CD4-positive, alpha-beta T cell treated with Interleukin-12 subunit alpha and Interleukin-12 subunit beta, for 1 hour (primary cell): ENCODE results near the gene SLC22A23.

Source experiments
- DNase-seq: peaks from one replicate; pipeline ENCODE4 v3.0.0-alpha.2; 2020

SLC22A23 gene

DNA sequence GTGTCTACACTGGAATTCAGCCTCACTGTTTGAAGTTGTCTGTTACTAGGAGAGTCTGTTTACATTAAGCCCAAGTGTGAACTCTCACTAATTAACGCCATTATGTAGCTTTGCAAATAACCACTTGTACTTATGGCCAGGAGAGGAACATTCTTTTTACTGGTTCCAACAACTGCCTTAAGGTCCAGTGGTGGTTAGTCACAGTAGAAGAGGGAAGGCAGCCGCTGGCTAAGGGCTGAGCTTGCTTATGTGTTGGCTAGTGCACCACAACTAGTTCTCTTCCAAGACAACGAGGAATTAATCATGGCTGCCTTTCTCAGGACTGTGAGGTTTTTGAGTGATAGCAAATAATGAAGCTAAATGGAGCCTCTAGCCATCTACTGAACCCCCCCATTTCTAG lies 14.9 kb upstream of the SLC22A23 start:
- DNase-seq = no peak

DNA sequence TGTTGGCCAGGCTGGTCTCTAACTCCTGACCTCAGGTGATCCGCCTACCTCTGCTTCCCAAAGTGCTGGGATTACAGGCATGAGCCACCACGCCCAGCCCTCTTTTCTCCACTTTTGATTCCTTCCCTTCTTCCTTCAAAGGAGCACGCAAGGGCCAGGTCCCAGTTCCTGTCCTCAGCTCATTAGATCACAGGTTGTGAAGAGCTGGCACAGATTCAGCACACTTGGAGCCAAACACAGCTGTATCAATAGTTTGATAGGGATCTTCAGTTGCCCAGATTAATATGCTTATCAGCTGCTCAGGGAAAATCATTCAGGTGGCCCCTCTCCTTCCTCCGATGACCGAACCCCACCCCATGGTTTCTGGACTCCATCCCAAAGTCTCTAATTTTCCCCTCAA lies 14.4 kb upstream of the SLC22A23 start:
- no peak for DNase-seq

DNA sequence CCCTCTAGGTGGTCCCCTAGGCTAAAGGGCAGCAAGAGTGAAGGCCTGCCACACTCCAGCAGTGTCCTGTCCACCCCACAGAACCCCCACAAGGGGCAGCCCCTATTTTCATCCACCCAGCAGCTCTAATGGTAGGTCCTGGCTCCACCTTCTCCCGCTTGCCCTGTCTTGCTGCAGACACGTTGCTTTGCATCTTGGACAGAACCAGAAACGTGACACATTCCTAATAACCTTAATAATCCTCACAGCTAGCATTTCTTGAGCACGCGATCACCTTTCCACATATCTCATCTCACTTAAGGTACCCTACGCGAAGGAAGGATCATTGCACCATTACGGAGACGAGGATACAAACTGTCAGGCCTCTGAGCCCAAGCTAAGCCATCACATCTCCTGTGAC lies 11.7 kb upstream of the SLC22A23 start:
- no peak for DNase-seq

DNA sequence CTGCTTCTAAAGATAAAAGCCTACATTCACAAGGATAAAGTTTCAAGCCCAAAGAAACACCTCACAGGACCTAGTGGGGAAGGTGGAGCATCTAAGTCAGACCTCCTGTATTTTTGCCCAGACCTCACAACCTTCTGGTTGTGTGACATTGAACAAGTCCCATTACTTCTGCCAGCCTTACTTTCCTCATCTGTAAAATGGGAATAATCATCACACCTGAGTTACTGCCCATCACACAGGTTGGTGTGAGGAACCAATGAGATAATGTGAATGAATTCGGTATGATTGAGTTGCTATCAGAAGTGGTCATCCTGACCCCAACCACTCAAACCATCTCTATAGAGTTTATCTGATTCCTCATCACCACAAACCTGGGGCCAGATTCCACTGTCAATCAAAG lies 11.1 kb upstream of the SLC22A23 start:
- DNase-seq = no peak

DNA sequence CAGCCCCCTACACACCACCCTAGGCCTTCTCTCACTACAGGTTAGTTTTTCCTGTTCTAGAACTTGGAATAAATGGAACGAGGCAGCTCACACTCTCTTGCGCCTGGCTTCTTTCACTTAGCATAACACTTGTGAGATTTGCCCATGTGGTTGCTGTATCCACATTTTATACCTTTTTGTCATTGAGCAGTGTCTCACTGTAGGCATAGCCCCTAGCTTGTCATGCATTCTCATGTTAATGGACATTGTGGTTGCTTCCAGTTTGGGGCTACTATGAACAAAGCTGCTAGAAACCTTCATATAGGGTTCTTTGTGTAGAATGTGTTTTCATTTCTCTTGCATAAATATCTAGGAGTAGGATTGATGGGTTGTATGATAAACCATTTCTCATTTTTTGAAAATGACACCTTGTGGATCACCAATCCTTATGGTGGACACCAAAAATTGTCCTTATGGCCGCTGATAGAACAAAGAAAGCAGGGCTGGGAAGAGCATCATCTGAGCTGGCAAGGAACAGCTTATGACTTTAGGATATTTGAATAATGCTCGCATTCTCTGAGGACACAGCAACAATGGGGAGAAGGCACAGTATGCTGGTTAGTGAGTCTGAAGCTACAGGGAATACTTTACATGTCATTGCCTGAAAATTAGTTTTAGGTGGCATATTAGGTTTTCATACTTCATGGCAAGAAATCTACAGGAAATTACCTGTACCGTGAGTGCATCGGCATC lies 9.8 kb upstream of the SLC22A23 start:
- no peak for DNase-seq

DNA sequence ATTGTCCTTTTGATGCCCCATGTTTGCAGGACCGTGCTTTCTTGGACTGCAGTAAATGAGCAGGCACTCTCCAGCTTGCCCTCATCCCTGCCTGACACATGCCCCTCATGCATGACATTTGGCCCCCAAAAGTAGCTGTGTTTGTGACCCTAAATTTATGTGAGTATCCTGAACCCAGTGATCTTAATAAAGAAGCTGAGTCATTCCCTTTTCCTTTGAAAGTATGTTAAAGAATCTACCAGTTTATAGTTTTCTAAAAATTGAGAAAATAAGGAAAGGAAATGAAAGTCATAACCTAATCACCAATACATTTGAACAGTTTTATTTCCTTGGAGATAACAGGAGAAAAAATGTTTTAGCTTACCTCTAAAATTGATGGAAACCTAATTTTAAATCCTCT lies 3.4 kb upstream of the SLC22A23 start:
- no peak for DNase-seq

DNA sequence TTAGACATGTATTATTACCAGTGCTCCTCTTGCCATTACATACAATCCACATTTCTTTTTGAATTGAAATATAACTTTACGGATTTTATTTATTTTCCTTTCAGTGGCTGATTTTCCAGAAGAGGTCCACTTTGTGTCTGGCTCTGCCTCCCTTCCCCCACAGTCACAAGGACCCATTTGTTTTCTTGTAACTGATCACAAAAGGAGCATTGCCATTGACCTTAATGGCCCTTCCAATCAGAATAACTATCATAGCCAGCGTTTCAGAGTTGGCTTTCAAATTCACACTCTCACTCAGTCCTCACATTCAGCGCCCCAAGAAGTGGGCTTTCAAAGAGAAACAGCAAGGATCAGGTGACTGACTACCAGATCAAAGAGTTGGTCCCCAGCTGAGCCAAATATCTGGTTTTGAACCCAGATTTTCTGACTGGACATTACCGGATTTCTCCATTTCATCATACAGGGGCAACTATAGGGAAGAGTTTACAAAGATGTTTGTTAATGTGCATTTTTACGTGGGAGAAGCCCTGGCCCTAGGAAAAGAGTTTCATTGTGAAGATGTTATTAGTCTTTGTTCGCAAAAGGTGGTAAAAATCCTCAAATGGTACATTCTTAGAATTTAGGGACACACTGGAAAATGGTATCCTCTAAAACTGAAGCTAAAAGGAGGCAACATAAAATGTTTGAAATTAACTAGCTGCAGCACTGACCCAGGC lies 2.0 kb upstream of the SLC22A23 start:
- DNase-seq = no peak

DNA sequence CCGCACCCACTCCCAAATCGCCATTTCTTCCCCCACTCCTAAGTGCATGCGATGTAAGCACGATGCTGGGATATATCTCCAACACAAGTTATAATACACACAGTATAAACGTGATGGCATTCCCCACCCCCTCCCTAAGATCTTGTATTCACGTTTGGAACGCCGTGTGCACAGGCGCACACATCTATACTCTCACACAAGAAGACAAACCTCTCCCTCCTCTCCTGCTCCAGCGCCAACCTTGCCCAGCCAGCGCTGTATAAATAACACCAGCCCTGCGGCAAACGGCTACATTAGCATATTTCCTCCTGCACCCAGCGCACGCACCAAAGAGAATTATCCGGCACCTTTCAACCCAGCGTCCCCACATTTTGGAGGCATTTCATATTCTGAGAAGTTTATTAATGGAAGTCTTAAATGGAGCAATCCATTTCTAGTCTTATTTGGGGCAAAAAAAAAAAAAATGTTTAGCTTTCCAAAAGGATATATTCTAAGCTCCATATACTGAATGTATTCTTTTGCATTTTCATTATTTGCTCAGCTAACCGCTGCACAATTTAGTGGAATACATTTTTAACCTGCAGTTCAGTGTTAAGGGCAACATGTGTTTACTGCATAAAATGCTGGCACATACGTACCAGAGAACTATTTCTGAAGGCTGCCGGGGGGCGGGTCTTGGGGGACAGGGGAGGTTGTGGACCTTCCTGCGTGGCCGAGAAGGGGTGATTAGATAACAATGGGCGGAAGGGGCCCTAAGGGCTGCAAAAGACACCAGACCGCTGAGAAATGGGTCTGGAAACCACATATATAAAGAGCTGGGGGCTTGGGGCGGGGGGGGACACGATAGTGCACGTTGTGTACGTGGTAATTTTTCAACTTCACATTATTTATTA lies 1.1 kb upstream of the SLC22A23 start:
- peak; percentile 12 for DNase-seq

DNA sequence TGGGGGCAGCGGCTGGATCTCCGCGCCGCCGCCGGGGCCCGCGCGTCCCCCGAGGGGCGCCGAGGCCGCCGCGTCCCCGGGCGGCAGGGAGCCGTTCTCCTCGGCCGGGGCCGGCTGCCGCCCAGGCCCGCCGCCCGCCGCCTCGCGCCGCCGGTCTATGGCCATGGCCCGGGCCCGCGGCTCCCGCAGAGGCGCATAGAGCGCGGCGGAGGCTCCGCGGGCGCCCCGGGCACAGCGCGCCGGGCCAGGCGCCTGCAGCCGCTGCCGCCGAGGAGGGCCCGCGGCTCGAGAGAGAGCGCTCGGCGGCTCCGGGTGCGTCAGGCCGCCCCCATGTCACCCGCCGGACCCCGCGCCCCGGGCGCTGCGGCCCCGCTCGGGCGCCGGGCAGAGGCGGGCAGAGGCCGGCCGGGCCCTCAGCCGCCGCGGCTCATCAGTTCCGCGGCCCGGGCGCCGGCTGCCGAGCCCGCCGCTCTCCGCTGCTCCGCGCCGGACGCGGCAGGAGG lies 404 bp downstream of the SLC22A23 start:
- DNase-seq = no peak

DNA sequence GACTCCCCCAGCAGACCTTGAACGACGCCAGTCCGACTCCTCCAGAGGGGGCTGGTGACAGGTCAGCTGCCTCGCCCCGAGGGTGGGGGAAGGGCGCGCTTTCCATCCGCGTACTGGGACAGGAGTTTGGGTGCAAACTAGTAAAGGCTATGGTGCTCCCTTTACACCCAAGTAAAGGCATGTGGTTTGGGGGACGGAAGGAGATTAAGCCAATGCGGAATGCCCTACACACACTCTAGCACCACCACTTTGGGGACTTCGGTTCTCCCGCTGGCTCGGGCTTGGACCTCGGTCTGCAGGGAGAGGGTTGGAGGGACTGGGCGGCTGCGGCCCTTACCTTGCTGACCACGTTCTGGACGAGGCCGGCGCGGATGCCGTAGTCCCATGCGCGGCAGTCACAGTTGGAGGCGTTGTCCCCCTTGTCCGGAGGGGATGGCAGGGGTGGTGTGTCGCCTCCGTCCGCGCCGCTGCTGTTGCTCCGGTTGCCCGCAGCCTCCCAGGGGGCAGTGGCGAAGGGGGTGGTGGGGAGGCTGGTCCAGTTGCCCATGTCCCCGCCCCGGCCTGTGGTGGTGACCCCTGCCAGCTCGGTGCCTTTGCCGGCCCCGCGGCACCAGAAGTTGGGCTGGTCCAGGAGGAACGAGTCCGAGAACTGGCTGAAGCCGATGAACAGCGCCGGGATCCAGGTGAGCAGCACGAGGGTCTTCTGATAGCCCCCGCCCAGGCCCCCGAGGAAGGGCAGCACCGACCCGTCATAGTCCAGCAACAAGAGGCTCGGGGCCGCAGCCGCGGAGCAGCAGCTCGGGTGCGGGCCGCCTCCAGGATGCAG lies 1.1 kb downstream of the SLC22A23 start:
- DNase-seq = no peak

DNA sequence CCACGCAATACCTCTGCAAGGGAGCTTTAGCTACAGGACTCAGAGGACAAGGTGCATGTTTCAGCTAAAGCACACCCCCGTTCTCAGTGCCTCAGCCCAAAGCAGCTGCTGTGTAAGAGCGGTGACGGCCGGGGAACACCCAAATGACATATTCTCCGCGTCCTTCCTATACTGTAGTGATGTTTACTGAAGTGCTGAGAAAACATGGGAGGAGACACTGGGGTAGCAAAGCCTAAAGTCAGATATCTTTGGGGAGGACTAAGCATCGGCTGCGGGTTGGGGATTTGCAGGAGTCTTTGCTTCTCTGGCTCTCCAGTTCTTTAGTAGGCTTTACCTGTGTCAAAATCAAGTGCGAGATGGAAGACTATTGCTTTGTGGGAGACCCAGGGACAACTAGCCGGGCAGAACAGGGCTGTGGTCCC lies 1.7 kb downstream of the SLC22A23 start:
- peak; percentile 55 for DNase-seq

DNA sequence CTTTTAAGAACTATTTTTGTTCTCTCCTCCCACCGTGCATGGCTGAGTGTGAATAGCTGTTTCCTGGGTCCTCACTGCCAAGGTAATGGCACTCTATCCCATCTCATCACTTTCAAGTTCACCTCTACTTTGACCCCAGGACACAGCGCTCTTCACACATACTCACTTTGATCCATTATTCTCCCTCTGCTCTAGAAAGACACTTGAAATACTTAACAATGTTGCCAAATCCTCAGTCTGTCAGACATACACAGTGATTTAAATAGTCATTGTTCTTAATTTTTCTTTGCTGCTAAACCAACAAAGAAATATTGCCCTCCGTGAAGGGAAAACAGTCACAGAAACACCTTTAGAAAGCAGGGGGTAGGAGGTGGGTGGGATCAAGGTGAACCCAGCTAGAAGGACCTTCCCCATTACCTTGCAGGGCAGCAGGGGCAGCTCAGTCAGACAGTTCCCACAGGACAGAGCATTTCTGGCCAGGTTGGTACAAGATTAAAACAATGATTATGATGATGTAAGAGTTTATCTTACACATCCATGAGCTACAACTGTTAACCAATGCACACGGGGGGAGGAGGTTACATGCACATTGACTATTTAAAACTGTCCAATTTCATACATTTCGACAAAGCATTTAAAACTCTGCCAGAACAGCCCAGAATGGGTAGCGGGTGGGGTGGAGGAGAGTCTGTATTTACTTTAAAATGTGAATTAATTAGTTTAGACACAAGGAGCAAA lies 2.4 kb downstream of the SLC22A23 start:
- DNase-seq = no peak

DNA sequence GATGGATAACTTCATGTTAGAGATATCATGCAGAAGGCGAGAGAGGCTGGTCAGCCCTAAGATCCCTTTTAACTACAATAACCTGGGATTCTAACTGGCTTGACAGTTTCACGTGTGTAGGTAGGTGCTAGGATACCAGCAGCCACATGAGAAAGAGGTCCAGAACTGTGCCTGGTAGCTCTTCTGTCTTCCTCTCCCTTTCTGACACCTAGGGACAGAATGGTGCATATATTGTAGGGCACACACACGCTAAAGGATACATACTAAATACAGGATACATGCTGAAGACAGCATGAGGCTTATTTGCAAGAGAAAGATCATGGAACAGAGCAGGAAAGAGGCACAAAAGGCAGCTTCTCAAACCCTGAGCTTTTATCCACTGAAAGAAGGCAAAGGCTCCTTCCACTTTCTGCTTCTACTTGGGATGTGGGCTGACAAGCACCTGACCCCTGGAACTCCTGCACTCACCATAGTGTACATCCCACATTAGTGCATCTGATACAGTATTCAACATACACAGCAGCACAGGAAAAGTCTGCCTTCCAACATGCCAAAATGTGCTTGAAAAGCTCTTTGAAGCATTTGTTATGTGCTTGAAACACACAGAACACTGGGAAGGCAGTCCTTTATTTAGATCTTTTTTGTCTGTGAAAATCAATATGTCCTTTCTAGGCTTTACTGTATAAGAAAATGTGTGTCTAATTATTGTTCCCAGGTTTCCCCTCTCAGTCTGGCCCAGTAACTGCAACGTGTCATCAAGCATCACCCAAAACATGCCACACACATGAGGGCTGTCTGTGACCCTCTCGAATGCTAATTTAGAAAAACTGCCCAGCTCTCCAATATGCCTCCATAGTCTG lies 3.2 kb downstream of the SLC22A23 start:
- no peak for DNase-seq

DNA sequence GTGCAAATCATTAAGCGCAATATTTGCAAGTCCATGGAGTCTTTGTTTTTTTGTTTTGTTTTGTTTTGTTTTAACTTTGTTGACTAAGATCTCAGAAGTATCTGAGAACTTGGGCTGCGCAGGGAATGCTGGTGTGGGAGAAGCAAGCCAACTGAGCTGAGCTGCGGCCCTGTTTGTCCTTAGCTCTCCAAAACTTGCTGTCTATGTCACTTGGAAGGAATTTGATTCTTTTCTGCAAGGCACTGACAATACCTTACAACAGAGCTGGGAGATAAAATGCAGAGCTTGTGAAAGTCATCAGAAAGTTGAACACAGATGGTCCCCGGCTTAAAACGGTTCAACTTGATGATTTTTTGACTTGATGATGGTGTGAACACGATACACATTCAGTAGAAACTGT lies 5.4 kb downstream of the SLC22A23 start:
- DNase-seq = no peak

DNA sequence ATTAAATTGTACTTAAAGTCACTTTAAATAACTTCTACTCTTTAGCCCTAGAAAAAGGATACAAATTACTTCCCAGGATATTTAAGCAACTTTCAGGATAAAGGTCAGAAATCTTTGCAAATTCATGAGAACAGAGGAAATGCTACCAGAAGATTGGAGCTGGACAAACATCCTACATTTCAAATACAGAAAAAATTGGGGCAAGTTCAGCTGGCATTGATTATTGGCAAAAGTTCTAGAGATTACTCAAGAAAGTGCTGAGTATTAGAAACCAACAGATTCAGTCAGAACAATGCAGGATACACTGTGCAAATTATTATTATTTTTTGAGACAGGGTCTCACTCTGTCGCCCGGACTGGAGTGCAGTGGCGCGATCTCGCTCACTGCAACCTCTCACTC lies 6.0 kb downstream of the SLC22A23 start:
- no peak for DNase-seq

DNA sequence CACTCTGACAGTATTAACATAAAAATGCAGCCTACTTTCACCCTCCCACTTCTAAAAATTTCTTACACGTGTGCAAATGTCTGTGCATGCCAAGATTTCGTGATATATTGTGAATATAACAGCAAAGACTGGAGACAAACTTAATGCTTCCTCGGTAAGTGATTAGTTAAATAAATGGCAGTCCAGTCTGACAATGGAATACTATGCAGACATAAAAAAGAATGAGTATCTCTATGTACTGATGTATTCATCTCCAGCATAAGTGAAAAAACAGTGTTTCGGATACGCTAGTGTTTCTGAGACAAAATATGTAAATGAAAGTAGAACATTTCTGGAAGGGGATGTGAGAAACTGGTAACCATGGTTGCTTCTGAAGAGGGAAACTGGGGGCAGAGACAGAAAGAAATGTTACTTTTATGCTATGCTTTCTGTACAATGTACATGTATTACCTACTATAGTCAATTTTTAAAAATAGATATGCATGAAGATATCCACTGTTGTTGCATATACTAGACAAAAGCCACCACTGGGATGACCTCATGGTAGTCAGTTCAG lies 7.0 kb downstream of the SLC22A23 start:
- no peak for DNase-seq

DNA sequence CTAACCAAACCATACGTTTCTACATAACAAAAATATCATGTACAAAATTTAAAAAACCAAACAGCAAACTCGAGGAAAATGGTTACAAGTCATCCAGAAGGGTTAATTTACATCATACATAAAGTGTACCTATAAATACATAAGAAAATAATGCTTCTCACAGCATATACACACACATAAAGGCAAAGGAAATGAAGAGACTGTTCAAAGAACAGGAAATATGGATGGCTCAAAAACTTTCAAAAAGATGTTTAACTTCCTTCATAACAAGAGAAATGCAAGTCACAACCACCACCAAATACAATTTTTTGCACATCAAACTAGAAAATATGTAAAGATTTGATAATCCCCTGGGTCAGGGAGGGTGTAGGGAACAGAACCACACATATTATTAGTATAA lies 7.5 kb downstream of the SLC22A23 start:
- no peak for DNase-seq

DNA sequence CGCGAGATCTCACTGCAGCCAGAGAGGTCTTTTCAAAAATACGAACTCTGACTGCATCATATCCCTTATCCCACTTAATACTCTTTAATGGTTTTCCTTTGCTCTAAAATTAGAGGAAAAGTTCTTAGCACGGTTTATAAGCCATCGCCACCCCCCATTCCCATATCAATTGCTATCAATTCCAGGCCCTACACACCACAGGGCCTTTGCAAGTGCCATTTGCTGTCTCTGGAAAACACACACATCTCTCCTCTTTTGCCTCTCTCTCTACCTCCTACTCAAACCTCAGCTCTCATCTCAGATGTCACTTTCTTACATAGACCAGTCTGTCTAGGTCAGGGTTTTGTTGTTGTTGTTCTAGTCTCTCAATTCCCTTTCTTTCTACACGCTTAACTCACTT lies 9.8 kb downstream of the SLC22A23 start:
- no peak for DNase-seq

DNA sequence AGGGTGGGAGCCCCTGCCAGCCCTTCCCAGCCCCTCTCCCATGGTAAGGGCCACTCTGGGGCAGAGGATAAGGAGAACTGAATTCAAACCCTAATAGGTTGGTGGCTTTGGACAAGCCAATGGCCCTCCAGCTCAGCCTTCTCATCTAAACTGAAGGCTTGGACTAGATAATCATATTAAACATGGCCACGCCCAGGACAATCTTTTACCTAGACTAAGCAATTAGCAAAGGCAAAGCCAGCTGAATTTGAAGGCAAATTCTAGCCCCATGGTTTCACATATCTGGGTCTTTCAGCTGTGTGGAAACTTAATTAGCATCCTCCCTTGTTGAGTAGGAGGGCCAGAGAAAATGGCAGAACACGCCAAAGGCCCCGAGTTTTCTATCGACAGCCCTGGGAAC lies 10.7 kb downstream of the SLC22A23 start:
- DNase-seq = no peak

DNA sequence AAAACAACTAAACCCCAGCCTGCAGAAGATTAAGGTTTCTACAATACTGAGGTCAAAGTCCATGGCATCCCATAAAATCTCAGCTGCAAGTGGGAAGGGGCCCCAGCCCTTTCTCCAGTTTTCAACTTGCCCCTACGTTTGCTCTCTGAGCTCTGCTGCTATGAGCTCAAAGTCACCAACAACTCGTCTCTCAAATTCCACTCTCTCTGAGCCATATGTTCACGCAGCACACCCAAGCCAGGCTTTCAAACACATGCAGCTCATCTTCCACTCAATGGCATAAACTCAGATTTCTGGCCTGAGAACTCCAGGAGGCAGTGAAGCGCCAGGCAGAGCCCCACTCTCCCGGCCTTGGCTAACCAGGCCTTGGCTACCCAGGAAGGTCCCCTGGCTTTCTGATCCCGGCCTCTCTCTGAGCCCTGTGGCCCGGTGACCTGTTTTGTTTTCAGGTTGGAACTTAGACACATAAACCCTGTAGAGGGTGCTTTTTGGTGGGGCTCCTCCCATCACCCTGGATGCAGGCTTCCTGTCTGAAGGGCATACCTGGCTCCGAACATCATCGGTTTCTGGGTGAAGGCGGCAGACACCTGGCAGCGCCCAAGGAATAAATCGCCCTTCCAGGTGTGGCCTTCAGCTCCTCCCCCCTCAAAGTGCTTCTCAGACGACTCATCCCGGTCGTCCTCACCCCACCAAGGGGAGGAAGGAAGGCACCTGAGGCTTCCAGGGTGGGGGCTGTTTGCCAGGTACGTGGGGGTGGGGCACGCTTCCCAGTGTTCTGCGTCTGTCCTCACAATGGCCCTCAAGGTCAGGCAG lies 12.4 kb downstream of the SLC22A23 start:
- no peak for DNase-seq
